SK-N-SH (cell line): ENCODE data around the gene CACNA2D3. TPM values are rescaled to one million over a fixed set of nuclear protein-coding genes. Genes with fewer than 3 reads are reported as not detected.

Source experiments
- CTCF ChIP-seq: fragments of 200-600 bp; sonication (generic); IDR thresholded peaks from 2 replicates; pipeline ENCODE4 v1.6.1; 2017; ENCODE audit warnings: antibody characterized with exemption, mild to moderate bottlenecking, moderate library complexity
- EZH2phosphoT487 ChIP-seq: fragments of 200-600 bp; sonication (generic); IDR thresholded peaks from 2 replicates; pipeline ENCODE4 v1.6.1; 2017; ENCODE audit warnings: low read depth, mixed run types, mild to moderate bottlenecking, antibody characterized with exemption, moderate library complexity, borderline replicate concordance
- FOSL2 ChIP-seq: IDR thresholded peaks from 2 replicates; pipeline ENCODE4 v1.4.0; 2012; ENCODE audit warnings: low read depth, mild to moderate bottlenecking, moderate library complexity, borderline replicate concordance
- FOXJ3 ChIP-seq: sonication (generic); formaldehyde crosslinking; IDR thresholded peaks from 2 replicates; pipeline ENCODE4 v1.5.1; 2020; ENCODE audit warnings: mild to moderate bottlenecking, missing genetic modification reagents
- FOXM1 ChIP-seq: IDR thresholded peaks from 2 replicates; pipeline ENCODE4 v1.4.0; 2012; ENCODE audit warnings: low read depth, mild to moderate bottlenecking
- GABPA ChIP-seq: IDR thresholded peaks from 2 replicates; pipeline ENCODE4 v1.4.0; 2012; ENCODE audit warnings: low read depth, mild to moderate bottlenecking
- IRF3 ChIP-seq: fragments of 150-350 bp; IDR thresholded peaks from 2 replicates; pipeline ENCODE4 v1.6.1; 2016; ENCODE audit warnings: mild to moderate bottlenecking, low read depth, low read length
- JUND ChIP-seq: IDR thresholded peaks from 2 replicates; pipeline ENCODE4 v1.4.0; 2012
- MAX ChIP-seq: IDR thresholded peaks from 2 replicates; pipeline ENCODE4 v1.4.0; 2012; ENCODE audit warnings: low read depth
- MEF2A ChIP-seq: IDR thresholded peaks from 2 replicates; pipeline ENCODE4 v1.4.0; 2012; ENCODE audit warnings: low read depth, borderline replicate concordance
- MXI1 ChIP-seq: IDR thresholded peaks from 2 replicates; pipeline ENCODE4 v1.6.1; 2012; ENCODE audit warnings: mild to moderate bottlenecking, low read depth, low read length, improper control_type of control experiment
- NFIC ChIP-seq: IDR thresholded peaks from 2 replicates; pipeline ENCODE4 v1.4.0; 2012; ENCODE audit warnings: borderline replicate concordance
- PBX3 ChIP-seq: IDR thresholded peaks from 2 replicates; pipeline ENCODE4; 2012
- RXRA ChIP-seq: IDR thresholded peaks from 2 replicates; pipeline ENCODE4 v1.4.0; 2012; ENCODE audit warnings: low read depth, mild to moderate bottlenecking, borderline replicate concordance
- SIN3A ChIP-seq: IDR thresholded peaks from 2 replicates; pipeline ENCODE4 v1.6.1; 2012; ENCODE audit warnings: low read depth, mild to moderate bottlenecking, low read length, moderate library complexity, borderline replicate concordance
- TAF1 ChIP-seq: IDR thresholded peaks from 2 replicates; pipeline ENCODE4 v1.6.1; 2012; ENCODE audit warnings: low read depth, mild to moderate bottlenecking, low read length, moderate library complexity, borderline replicate concordance
- TCF12 ChIP-seq: IDR thresholded peaks from 2 replicates; pipeline ENCODE4 v1.4.0; 2012
- TEAD4 ChIP-seq: IDR thresholded peaks from 2 replicates; pipeline ENCODE4 v1.4.0; 2012; ENCODE audit warnings: mild to moderate bottlenecking, borderline replicate concordance; ENCODE audit not compliant: insufficient read depth
- YY1 ChIP-seq: IDR thresholded peaks from 2 replicates; pipeline ENCODE4 v1.4.0; 2012; ENCODE audit warnings: low read depth, mild to moderate bottlenecking
- ZBTB33 ChIP-seq: IDR thresholded peaks from 2 replicates; pipeline ENCODE4 v1.4.0; 2012; ENCODE audit warnings: low read depth, borderline replicate concordance
- polyA plus RNA-seq, 3 experiments: library from polyadenylated mRNA; depleted of rRNA; stranded (reverse); fragments of >200 nt; gene quantifications; 2 replicates each; pipeline ENCODE4 v1.2.3, GENCODE V29; 2012

CACNA2D3 gene
- polyA plus RNA-seq, 1 of the 3 experiments (the other 2 are of a cell fraction), result 0.15 TPM

GRCh38 chr3:54965746-54966145 lies 843.4 kb downstream of the CACNA2D3 start (continued):
- no peak for TF ChIP-seq ZBTB33
- no peak for TF ChIP-seq FOXJ3 (CRISPR knock-in tag)
- no peak for TF ChIP-seq FOXM1
- TF ChIP-seq MEF2A, result no peak
- peak; percentile 48; the same call in 1 of the 2 replicates for TF ChIP-seq NFIC
- TF ChIP-seq YY1, result no peak
- TF ChIP-seq IRF3, result no peak
- TF ChIP-seq EZH2phosphoT487, result no peak
- no peak for TF ChIP-seq TEAD4
- no peak for TF ChIP-seq RXRA
- TF ChIP-seq MXI1, result no peak
- peak; percentile 91 for TF ChIP-seq PBX3
- 0 out of 2 replicates have a peak, but pooled peaks have one; percentile 17 for TF ChIP-seq SIN3A
- no peak for TF ChIP-seq GABPA
- TF ChIP-seq CTCF, result no peak
- TF ChIP-seq FOSL2, result peak; percentile 68
- TF ChIP-seq TCF12, result peak; percentile 66
- TF ChIP-seq MAX, result 0 out of 2 replicates have a peak, but pooled peaks have one; percentile 21
- TF ChIP-seq TAF1, result no peak
- peak; percentile 75 for TF ChIP-seq JUND
